HUES6 (cell line): ENCODE data around the gene PRICKLE2.
"Not testable (repeated sequence)": the region's sequence is repeated elsewhere in the genome, so short reads cannot be mapped to it uniquely, and the experiment has no call there.

ENCODE experiments used
- H3K27ac ChIP-seq: 2 replicates; pipeline ENCODE4 v1.7.0; 2013; ENCODE audit warnings: low read depth, mild to moderate bottlenecking, low read length, inconsistent platforms
- H3K27me3 ChIP-seq: 2 replicates; pipeline ENCODE4 v1.6.1; 2013; ENCODE audit warnings: low read length; ENCODE audit not compliant: control insufficient read depth, insufficient read depth
- H3K36me3 ChIP-seq: 2 replicates; pipeline ENCODE4 v1.6.1; 2013; ENCODE audit warnings: low read length; ENCODE audit not compliant: control insufficient read depth, insufficient read depth
- H3K4me1 ChIP-seq: 2 replicates; pipeline ENCODE4 v1.6.1; 2013; ENCODE audit warnings: low read length; ENCODE audit not compliant: control insufficient read depth, insufficient read depth
- H3K4me3 ChIP-seq: 2 replicates; pipeline ENCODE4 v1.5.1; 2013; ENCODE audit warnings: low read depth, low read length
- H3K9ac ChIP-seq: one replicate; pipeline ENCODE4 v1.6.1; 2013; ENCODE audit warnings: mild to moderate bottlenecking, low read length
- H3K9me3 ChIP-seq: 2 replicates; pipeline ENCODE4 v1.6.1; 2013; ENCODE audit warnings: low read depth, low read length; ENCODE audit not compliant: control insufficient read depth, insufficient read depth

PRICKLE2 gene

GRCh38 chr3:64093825-64094712 is 131.2 kb downstream of the PRICKLE2 start:
- H3K4me1 ChIP-seq: peaks cover 37% of the 10 kb centered on the region
- H3K27ac ChIP-seq: peak overlapping the region; percentile 19; the same call in 1 of the 2 replicates
- no peaks in the 10 kb centered on the region for H3K9me3 ChIP-seq
- no peak overlapping the region for H3K4me3 ChIP-seq
- no peaks in the 10 kb centered on the region for H3K36me3 ChIP-seq
- no peaks in the 10 kb centered on the region for H3K27me3 ChIP-seq
- H3K9ac ChIP-seq: no peak overlapping the region

- Histone ChIP-seq H3K9me3 (no peaks in the 10 kb centered on the region), H3K27me3 (no peaks in the 10 kb centered on the region), H3K4me3 (no peak overlapping the region), H3K36me3 (no peaks in the 10 kb centered on the region), H3K4me1 (peaks cover 45% of the 10 kb centered on the region), H3K9ac (no peak overlapping the region), H3K27ac (no peak overlapping the region)
These were observed 132.1 kb downstream of the PRICKLE2 start for GRCh38 chr3:64093211-64093610.

- Histone ChIP-seq H3K4me1 (peaks cover 47% of the 10 kb centered on the region), H3K27ac (no peak overlapping the region), H3K27me3 (no peaks in the 10 kb centered on the region), H3K4me3 (no peak overlapping the region), H3K9ac (no peak overlapping the region), H3K9me3 (no peaks in the 10 kb centered on the region), H3K36me3 (no peaks in the 10 kb centered on the region)
These were observed 133.8 kb downstream of the PRICKLE2 start for GRCh38 chr3:64091501-64091900.

GRCh38 chr3:64089386-64089785 is 135.9 kb downstream of the PRICKLE2 start:
- not testable (repeated sequence) for H3K27ac ChIP-seq, H3K36me3 ChIP-seq, H3K9ac ChIP-seq, H3K9me3 ChIP-seq, H3K4me3 ChIP-seq, H3K27me3 ChIP-seq
- peaks cover 35% of the 10 kb centered on the region for H3K4me1 ChIP-seq

DNA sequence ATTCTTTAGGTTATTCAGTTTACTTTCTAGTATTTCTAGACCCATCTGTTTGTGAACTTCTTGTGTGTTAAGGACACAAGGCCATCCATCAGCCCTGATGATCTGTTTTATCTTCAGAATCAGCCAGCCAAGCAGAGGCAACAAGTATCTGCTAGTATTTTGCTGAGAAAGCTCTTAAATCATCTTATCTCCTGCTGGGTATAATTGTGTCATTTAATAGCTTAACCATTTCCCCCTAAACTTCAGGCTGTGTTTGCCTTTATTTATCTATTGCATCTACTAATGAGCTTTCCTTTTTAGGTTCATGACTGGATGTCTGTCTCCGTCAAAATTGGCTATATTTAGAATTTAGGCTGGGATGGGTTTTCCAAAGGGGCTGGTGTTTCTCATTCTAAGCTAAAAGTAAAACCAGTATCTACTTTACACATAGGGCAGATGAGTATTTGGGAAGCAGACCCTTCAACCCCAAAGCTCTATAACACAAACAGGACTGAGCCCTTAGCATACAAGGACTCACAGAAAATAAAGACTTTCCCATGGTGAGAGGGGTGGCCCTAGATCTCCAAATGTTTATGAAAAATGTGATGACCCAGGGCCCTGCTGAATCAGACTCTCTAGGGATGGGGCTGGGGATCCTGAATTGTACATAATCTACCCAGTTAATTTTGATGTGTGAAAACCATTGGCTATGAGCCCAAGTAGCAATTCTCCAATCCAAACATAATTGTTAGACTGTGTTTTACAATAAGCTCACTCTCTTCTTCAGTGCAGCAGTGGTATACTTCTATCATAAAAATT is 136.7 kb downstream of the PRICKLE2 start:
- no peak overlapping the region for H3K4me3 ChIP-seq
- H3K36me3 ChIP-seq: no peaks in the 10 kb centered on the region
- peaks cover 3% of the 10 kb centered on the region; the same call in 1 of the 2 replicates for H3K9me3 ChIP-seq
- H3K4me1 ChIP-seq: peaks cover 31% of the 10 kb centered on the region
- H3K27me3 ChIP-seq: no peaks in the 10 kb centered on the region
- no peak overlapping the region for H3K27ac ChIP-seq
- H3K9ac ChIP-seq: no peak overlapping the region

- Histone ChIP-seq H3K9ac (no peak overlapping the region), H3K4me3 (no peak overlapping the region), H3K27ac (no peak overlapping the region)
These were observed 138.6 kb downstream of the PRICKLE2 start for GRCh38 chr3:64086479-64087252.

DNA sequence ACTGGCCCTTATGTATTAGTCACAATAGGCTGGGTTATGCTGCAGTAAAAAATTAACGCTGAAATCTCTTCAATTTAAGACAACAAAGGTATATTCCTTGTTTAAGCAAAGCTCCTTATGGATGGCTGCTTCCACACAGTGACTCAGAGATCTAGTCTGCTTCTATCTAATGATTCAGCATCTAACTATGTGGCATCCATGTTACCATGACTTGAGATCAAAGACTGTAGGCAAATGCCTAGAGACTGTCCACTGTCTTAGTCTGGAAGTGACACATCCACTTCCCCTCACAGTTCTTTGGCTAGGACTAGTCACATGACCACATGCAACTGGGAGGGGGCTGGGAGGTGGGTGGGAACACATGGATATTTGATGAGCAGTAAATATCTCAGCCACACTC is 140.6 kb downstream of the PRICKLE2 start:
- H3K4me1 ChIP-seq: peaks cover 39% of the 10 kb centered on the region
- no peak overlapping the region for H3K27ac ChIP-seq
- H3K9ac ChIP-seq: no peak overlapping the region
- H3K27me3 ChIP-seq: no peaks in the 10 kb centered on the region; the same call in 1 of the 2 replicates
- no peak overlapping the region for H3K4me3 ChIP-seq
- H3K36me3 ChIP-seq: no peaks in the 10 kb centered on the region
- peaks cover 3% of the 10 kb centered on the region; the same call in 1 of the 2 replicates for H3K9me3 ChIP-seq

More at GRCh38 chr3:64086479-64087252, 138.6 kb downstream of the PRICKLE2 start:
- Histone ChIP-seq H3K36me3 (no peaks in the 10 kb centered on the region), H3K27me3 (no peaks in the 10 kb centered on the region; the same call in 1 of the 2 replicates), H3K9me3 (peaks cover 3% of the 10 kb centered on the region; the same call in 1 of the 2 replicates), H3K4me1 (peaks cover 39% of the 10 kb centered on the region)

DNA sequence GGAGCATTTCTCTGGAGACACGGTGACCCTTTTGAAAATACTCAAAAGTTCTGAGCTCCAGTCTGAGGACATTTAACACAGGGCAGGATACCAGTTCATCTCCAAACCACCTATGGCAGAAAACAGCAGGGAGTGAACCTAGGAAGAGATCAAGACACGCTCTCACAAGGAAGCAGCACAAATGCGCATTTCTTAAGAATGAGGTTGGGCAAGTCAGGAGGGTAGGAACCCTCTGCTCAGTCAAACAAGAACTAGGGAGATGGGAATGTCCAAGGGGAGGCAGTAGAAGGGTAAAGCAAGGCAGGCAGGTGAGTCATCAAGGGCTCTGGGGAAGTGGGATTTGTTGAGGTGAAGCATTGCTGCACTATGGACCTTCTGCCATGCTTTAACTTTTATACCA is 141.7 kb downstream of the PRICKLE2 start:
- no peaks in the 10 kb centered on the region; the same call in 1 of the 2 replicates for H3K27me3 ChIP-seq
- no peak overlapping the region for H3K9ac ChIP-seq
- H3K27ac ChIP-seq: no peak overlapping the region
- no peaks in the 10 kb centered on the region for H3K36me3 ChIP-seq
- H3K9me3 ChIP-seq: peaks cover 3% of the 10 kb centered on the region; the same call in 1 of the 2 replicates
- H3K4me3 ChIP-seq: no peak overlapping the region
- H3K4me1 ChIP-seq: peaks cover 31% of the 10 kb centered on the region

DNA sequence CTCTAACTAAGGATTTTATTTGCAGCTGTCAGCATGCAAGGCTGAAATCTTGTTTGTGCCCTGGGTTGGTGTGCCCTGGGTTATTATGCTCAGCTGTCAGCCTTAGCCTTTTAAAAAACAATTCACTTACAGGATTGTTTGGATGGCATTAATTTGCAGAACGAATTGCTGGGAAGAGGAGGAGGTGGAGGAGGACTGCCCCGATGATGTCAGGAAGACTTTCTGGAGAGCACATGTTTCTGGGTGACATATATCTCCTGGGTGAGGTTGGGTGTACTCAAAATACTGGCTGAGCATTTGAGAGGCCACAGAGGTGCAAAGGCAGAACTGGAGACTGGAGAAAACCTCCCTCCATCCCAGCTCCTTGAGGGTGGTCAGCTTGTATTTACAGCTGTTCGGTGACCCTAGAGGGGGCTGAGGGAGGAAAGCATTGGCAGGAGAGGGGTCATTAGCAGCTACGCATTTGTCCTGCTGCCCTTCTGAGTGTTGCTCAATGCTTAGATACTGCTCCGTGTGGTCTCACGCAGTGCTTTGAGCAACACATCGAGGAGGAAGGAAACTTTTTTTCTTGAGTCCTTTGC is 142.2 kb downstream of the PRICKLE2 start:
- H3K9ac ChIP-seq: no peak overlapping the region
- H3K9me3 ChIP-seq: peaks cover 3% of the 10 kb centered on the region; the same call in 1 of the 2 replicates
- H3K4me1 ChIP-seq: peaks cover 28% of the 10 kb centered on the region
- no peaks in the 10 kb centered on the region; the same call in 1 of the 2 replicates for H3K27me3 ChIP-seq
- H3K36me3 ChIP-seq: no peaks in the 10 kb centered on the region
- no peak overlapping the region for H3K27ac ChIP-seq
- no peak overlapping the region for H3K4me3 ChIP-seq

DNA sequence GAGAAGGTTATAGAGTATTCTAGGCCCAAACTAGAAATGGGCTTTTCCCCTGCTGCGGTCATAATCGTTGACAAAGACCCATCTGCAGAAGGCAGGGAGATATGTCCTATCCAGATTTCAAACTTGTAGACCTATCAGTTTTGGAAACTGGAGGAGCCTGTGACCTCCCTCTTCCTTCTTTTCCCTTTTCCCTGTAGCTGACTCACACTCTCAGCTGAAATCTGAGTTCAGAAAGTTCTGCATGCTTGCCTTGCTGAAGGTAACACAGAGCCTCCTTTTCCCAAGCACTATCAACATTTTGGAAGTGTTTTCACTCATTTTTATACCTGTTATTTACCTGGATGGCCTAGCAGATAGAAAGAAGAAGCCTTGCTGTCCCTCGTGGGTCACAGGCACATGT is 142.9 kb downstream of the PRICKLE2 start:
- Histone ChIP-seq H3K27ac (no peak overlapping the region), H3K4me1 (peaks cover 28% of the 10 kb centered on the region), H3K9ac (no peak overlapping the region)

More for the DNA sequence above, 142.9 kb downstream of the PRICKLE2 start:
- H3K36me3 ChIP-seq: no peaks in the 10 kb centered on the region
- H3K27me3 ChIP-seq: no peaks in the 10 kb centered on the region; the same call in 1 of the 2 replicates
- no peak overlapping the region for H3K4me3 ChIP-seq
- H3K9me3 ChIP-seq: peaks cover 3% of the 10 kb centered on the region; the same call in 1 of the 2 replicates
